Tibial nerve (tissue), 4 donors: ENCODE results near the gene NFIB. TPM values are rescaled to one million over a fixed set of nuclear protein-coding genes. Genes with fewer than 3 reads are reported as not detected.

ENCODE experiments used
- DNase-seq, 2 donors: peaks; one replicate each; pipeline ENCODE4 v3.0.0-alpha.2; 2019; ENCODE audit warnings: low spot score in 2 of 2
- H3K27ac ChIP-seq, 4 donors: fragments of 200-600 bp; sonication (generic) in 3 of 4; one replicate each; pipeline ENCODE4 v1.5.1; 2017 to 2019; ENCODE audit warnings: mild to moderate bottlenecking in 1 of 4
- H3K27me3 ChIP-seq, 2 donors: fragments of 200-600 bp; sonication (generic) in 1 of 2; one replicate each; pipeline versions ENCODE4 v1.5.1 to v1.6.0; 2017 to 2019
- H3K36me3 ChIP-seq, 3 donors: fragments of 200-600 bp; sonication (generic); one replicate each; pipeline ENCODE4 v1.5.1; 2018 to 2019
- H3K4me1 ChIP-seq, 4 donors: fragments of 200-600 bp; sonication (generic) in 3 of 4; one replicate each; pipeline ENCODE4 v1.5.1; 2017 to 2019
- H3K4me3 ChIP-seq, 4 donors: fragments of 200-600 bp; sonication (generic) in 3 of 4; one replicate each; pipeline ENCODE4 v1.5.1; 2017 to 2019; ENCODE audit warnings: mild to moderate bottlenecking in 1 of 4, moderate library complexity in 1 of 4
- H3K9me3 ChIP-seq, 4 donors: fragments of 200-600 bp; sonication (generic) in 3 of 4; one replicate each; pipeline ENCODE4 v1.5.1; 2017 to 2019
- EP300 ChIP-seq, 2 donors: sonication (generic); formaldehyde crosslinking; IDR thresholded peaks; one replicate each; pipeline ENCODE4 v1.6.1; 2017; ENCODE audit warnings: antibody characterized with exemption in 2 of 2, mild to moderate bottlenecking in 1 of 2
- POLR2A ChIP-seq, 2 donors: fragments of 450-650 bp; IDR thresholded peaks; one replicate each; pipeline ENCODE4 v1.6.1; 2017; ENCODE audit warnings: antibody characterized with exemption in 2 of 2, mild to moderate bottlenecking in 2 of 2, moderate library complexity in 2 of 2
- WGBS, 2 donors: methylation state at CpG; one replicate each; pipeline ENCODE4 v1.1.5; 2018; 5-methylcytosine and 5-hydroxymethylcytosine counted together
- total RNA-seq, 4 donors: library from RNA; depleted of rRNA; stranded (reverse); fragments of >200 nt; gene quantifications; one replicate each; pipeline ENCODE4 v1.1.0, GENCODE V29; 2016
- TF ChIP-seq, protein P1 (sequence below), 5 experiments: fragments of 200-600 bp in 3 of 5; fragments of 450-650 bp in 2 of 5; sonication (generic) in 3 of 5; IDR thresholded peaks; one replicate each; pipeline ENCODE4 v1.5.1; 2016 to 2019; ENCODE audit warnings: antibody characterized with exemption in 5 of 5, mild to moderate bottlenecking in 3 of 5, moderate library complexity in 2 of 5

NFIB gene
- total RNA-seq, 4 donors from 2014 or later, result 52.1 to 125 (median 78.1) TPM

DNA sequence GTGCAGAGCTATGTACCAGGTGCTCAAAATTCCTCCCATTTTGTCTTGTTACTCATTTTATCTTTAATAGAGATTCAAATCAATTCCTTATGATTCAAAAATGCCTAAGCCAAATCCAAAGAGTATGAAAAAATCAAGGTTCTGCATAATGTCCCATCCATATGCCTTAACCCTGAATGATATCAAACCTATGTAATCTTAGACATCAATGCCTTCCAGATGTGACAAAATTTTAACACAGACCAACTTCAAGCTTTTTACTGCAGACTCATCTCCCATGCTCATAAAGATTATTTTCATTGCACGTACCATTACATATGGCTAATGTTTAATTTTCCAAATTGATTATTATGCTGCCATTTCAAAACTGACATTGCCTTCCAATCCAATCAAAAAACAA lies 122.4 kb downstream of the NFIB start:
- Histone ChIP-seq H3K4me1 (peaks cover 0 to 69% (median 7%) of the 10 kb centered on the region in 4 donors), H3K27me3 (no peaks in the 10 kb centered on the region), H3K27ac (no peak overlapping the region), H3K36me3 (no peaks in the 10 kb centered on the region), H3K9me3 (no peaks in the 10 kb centered on the region), H3K4me3 (no peak overlapping the region)
- 98 to 100% methylated on average over 1 of the region's 1 CpG for WGBS, 2 donors
- TF ChIP-seq POLR2A (IDR thresholded peaks at IDR 0.05), result no peak
- TF ChIP-seq EP300 (IDR thresholded peaks at IDR 0.05), result no peak
- TF ChIP-seq, protein P1, sequence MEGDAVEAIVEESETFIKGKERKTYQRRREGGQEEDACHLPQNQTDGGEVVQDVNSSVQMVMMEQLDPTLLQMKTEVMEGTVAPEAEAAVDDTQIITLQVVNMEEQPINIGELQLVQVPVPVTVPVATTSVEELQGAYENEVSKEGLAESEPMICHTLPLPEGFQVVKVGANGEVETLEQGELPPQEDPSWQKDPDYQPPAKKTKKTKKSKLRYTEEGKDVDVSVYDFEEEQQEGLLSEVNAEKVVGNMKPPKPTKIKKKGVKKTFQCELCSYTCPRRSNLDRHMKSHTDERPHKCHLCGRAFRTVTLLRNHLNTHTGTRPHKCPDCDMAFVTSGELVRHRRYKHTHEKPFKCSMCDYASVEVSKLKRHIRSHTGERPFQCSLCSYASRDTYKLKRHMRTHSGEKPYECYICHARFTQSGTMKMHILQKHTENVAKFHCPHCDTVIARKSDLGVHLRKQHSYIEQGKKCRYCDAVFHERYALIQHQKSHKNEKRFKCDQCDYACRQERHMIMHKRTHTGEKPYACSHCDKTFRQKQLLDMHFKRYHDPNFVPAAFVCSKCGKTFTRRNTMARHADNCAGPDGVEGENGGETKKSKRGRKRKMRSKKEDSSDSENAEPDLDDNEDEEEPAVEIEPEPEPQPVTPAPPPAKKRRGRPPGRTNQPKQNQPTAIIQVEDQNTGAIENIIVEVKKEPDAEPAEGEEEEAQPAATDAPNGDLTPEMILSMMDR (IDR thresholded peaks at IDR 0.05), result no peak
- no peak for DNase-seq

DNA sequence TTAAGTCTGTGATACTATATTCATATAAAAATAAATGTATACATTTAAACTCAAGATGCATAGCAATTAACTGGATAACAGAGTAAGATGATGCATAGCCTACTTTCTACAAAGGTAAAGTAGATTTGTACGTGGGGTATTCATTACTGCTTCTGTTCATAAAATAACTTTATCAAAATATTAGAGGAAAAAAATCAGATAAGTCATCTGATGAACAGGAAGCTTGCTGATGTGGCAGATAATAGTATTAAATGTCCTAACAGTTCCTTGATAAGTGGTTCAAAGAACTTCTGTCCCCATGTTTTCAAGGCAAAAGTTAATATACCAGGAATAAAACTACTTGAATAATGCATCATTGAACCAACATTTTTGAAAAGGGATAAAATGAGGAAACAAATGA lies 123.7 kb downstream of the NFIB start:
- H3K27me3 ChIP-seq, result no peaks in the 10 kb centered on the region
- DNase-seq, result no peak
- no peak overlapping the region for H3K4me3 ChIP-seq
- H3K27ac ChIP-seq, result no peak overlapping the region
- H3K4me1 ChIP-seq, result peaks cover 0 to 69% (median 7%) of the 10 kb centered on the region in 4 donors
- TF ChIP-seq EP300 (IDR thresholded peaks at IDR 0.05) (no peak), POLR2A (IDR thresholded peaks at IDR 0.05) (no peak)
- TF ChIP-seq, protein P1 (IDR thresholded peaks at IDR 0.05), result no peak
- H3K9me3 ChIP-seq, result no peaks in the 10 kb centered on the region
- 74 to 83% methylated on average over 1 of the region's 1 CpG for WGBS, 2 donors
- no peaks in the 10 kb centered on the region for H3K36me3 ChIP-seq

GRCh38 chr9:14189578-14189977 lies 124.4 kb downstream of the NFIB start:
- DNase-seq, result no peak
- Histone ChIP-seq H3K27ac (no peak overlapping the region), H3K4me1 (peaks cover 0 to 63% (median 7%) of the 10 kb centered on the region in 4 donors), H3K36me3 (no peaks in the 10 kb centered on the region), H3K27me3 (no peaks in the 10 kb centered on the region), H3K4me3 (no peak overlapping the region), H3K9me3 (no peaks in the 10 kb centered on the region)
- WGBS, 2 donors, result 65 to 72% methylated on average over 1 of the region's 1 CpG
- TF ChIP-seq EP300 (IDR thresholded peaks at IDR 0.05), result no peak
- TF ChIP-seq, protein P1 (IDR thresholded peaks at IDR 0.05), result no peak
- no peak for TF ChIP-seq POLR2A (IDR thresholded peaks at IDR 0.05)

- WGBS, 2 donors, result 83 to 85% methylated on average over 4 of the region's 4 CpGs
- DNase-seq, result no peak
- Histone ChIP-seq H3K36me3 (no peaks in the 10 kb centered on the region), H3K4me1 (peaks cover 0 to 59% (median 7%) of the 10 kb centered on the region in 4 donors), H3K9me3 (no peaks in the 10 kb centered on the region), H3K27ac (no peak overlapping the region), H3K27me3 (no peaks in the 10 kb centered on the region), H3K4me3 (no peak overlapping the region)
- TF ChIP-seq POLR2A (IDR thresholded peaks at IDR 0.05), result no peak
- TF ChIP-seq EP300 (IDR thresholded peaks at IDR 0.05), result no peak
- TF ChIP-seq, protein P1 (IDR thresholded peaks at IDR 0.05), result no peak
Observed at GRCh38 chr9:14189146-14189545, 124.8 kb downstream of the NFIB start.

DNA sequence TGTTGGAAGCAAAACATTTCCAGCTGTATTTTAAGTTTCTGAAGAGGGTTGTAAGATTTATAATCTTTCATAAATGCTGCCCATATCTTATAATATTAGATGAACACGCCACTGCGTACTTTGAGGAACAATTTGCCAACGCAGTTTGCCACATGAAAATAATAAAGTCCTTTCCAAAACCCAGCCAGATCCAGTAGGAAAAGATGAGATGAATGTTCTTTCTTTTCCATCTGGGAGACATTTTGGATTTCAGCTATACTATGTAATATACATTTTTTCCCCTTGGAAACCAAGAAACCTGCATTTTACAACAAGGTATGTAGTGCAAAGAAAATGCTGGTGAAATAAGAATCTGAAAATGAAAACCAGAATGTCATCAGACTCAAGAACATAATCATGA lies 125.4 kb downstream of the NFIB start:
- no peak for DNase-seq
- peaks cover 0 to 53% (median 4%) of the 10 kb centered on the region in 4 donors for H3K4me1 ChIP-seq

More for the DNA sequence above, 125.4 kb downstream of the NFIB start:
- H3K9me3 ChIP-seq, result no peaks in the 10 kb centered on the region
- H3K27me3 ChIP-seq, result no peaks in the 10 kb centered on the region
- WGBS, 2 donors, result 82 to 83% methylated on average over 3 of the region's 3 CpGs
- TF ChIP-seq POLR2A (IDR thresholded peaks at IDR 0.05) (no peak), EP300 (IDR thresholded peaks at IDR 0.05) (no peak)
- TF ChIP-seq, protein P1 (IDR thresholded peaks at IDR 0.05), result no peak
- no peaks in the 10 kb centered on the region for H3K36me3 ChIP-seq
- no peak overlapping the region for H3K27ac ChIP-seq
- no peak overlapping the region for H3K4me3 ChIP-seq
